ENCODE data around the gene JMJD8.

Gene JMJD8

DNA sequence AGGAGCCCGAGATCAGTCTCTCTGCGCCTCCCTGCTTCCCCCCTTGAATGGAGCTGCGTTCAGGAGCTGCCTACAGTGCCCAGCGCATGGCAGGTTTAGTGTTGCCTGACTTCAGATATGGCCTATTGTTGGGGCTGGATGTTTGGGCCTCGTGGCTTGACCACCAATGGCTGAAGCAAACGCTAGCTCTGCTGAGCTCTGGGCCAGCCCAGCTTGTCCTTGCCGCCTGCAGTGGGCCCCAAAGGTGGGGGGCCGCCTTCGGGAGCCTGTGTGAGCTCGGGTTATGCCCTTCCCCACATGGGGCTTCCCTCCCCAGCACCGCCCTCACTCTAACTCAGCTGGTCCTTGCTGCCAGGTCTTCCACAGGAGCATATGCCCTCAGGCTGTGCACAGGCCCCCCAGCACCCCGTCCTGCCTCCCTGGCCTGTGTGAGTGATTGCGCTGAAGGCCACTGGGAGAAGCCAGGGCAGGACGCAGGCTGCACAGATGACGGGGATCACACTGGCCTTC is 46.0 kb downstream of the JMJD8 start:
- no peak for DNase-seq (ENCODE audit: low read depth)

DNA sequence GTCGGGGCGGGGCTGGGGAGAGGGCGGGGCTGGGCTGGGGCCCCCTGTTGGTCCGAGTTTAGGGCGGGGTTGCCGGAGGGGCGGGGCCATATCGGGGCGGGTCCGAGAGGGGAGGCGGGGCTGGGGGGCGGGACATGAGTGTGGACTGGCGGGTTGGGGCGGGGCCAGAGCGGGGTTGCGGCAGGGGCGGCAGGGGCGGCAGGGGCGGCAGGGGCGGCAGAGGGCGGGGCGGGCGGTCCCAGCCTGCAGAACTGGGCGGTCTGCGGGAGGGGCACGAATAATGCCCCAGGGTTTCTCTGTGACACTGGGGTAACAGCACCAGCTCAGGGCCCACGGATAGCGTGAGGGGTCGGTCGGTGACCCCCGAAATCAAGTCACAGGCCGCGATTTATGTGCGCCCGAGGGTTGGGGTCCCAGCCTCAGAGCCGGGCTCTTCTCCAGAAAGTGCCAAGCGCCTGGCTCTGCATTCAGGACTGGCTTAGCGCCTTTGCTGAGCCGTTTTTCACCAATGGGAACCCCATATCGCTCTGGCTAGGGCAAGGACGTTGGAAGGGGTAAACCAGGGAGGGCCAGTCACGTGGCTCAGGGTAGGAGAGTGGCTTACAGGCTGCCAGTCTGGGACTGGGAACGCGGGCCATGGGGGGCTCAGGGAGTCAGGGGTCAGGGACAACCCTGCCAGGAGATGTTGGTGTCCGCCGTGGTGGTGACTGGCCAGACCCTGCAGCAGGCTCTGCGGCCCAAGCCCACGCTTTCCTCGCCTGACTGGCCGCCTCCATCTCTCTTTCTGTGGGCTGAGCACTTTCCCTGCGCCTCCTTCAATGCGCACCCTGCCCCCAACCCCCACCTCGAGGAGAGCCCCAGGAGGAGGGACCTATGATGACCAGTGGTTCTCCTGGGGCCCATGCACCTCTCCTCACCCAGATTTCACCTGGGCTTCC is 46.8 kb downstream of the JMJD8 start:
- DNase-seq (ENCODE audit: low read depth): peak; percentile 79

DNA sequence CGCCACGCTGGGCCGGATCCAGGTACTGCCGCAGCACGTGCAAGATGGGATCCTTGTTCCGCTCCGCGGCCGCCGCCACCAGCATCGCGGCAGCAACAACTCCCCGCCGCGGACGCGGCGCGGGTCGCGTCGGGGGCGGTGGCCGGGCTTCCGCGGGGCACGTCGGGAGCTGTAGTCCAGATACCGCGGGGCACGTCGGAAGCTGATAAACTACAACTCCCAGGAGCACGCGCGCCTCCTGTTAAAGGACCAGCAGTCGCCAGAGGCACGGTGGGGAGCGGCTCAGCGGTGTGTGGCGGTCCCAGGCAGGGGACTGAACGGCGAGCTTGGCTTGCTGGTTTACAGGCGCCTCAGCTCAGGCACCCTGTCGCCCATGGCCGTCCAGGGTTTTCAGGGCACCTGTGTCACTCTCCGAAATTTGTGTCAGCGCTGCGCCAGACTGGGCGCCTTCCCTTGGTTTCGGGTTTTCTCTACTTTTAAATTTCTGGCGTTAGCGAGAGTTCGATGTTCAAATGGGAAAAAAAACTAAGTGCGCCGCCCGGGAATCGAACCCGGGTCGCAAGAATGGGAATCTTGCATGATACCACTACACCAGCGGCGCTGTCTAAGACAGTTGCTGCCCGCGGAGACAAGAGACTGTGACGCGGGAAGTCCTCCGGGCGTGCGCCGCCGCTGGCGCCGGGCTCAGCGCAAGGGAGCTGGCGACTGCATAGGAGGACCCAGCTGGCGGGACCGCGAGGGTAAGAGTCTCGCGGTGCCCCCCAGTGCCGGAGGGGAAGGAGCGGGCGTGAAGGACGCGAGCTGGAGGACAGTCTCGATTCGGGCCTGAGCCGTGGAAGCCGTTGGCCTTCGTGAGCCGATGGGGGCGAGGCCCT is 47.7 kb downstream of the JMJD8 start, which contains the start of gene METTL26:
Gene METTL26 (minus strand): TSS at position 100 of the 875 bp plus-strand sequence. CDS start 15 bp downstream, at position 85.
- peak; percentile 89 for DNase-seq (ENCODE audit: low read depth)

DNA sequence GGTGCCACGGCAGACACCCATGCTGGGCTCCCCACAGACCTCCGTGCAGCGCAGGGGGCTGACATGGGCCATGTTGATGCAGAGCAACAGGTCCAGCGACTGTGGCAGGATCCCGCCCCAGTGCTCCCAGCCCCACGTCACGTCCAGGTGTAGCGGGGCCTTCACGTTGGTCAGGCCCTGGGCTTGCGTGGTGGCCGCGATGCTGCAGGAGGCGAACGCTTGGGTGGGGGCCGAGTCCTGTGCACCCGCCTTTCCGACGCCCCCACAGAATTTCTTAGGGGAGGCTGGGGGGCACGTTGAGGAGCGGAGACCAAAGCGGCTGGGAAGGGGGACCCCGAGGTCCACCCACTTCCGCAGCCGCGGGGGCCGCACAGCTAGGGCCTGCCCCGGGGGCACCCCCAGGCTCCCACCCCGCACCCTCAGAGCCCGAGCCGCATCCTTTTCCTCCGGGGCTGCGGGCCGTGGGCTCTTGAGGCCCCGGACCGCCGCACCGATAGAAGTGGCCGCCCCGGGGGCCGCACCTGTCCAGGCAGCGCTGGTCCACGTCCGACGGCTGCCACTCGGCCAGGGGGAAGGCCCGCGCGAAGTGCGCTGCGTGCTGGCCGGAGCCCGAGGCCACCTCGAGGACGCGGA is 48.4 kb downstream of the JMJD8 start:
- DNase-seq (ENCODE audit: low read depth): no peak

DNA sequence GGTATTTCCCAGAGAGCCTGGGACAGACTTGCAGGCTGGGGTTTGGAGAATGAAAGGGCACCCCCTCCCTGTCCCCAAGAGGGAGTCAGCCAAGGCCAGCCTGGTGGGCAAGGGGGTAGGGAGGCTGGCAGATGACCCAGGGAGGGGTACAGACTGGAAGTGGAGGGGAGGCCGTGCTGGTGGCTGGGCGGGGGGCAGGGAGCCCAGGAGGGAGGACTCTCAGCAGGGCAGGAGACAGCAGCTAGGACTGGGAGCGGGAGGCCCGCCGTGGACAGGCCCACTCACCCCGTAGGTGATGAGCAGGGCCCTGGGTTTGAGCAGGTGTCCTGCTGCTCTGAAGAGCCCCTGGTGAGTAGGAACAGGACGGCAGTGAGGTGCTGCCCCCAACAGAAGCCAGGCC is 49.1 kb downstream of the JMJD8 start:
- no peak for DNase-seq (ENCODE audit: low read depth)

DNA sequence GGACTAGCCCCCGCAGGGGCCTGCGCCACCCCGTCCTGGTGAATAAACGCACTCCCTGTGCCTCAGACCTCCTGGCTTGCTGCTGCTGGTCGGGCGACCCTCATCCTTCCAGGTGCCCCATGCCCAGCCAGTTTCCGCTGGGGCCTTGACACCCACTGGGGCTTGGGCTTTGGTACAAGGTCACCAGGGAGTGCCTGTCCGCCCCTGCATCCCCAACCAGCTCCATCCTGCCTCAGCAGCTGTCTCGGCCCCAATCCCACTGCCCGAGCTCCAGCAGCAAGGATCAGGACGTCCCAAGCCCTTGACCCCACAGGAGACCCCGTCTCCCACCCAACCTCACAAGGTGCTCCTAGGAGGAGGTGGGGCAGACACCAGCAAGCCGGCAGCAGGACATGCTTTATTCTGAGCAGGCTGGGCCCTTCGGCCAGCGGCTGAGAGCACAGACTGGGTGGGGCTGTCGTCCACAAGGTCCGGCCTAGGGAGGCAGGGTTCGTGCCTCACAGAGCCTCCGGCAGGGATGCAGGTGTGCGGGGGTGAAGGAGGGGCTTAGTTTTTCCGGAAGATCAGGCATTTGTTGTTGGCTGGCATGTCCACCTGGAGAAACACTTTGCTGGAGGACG is 50.0 kb downstream of the JMJD8 start:
- DNase-seq (ENCODE audit: low read depth): no peak

DNA sequence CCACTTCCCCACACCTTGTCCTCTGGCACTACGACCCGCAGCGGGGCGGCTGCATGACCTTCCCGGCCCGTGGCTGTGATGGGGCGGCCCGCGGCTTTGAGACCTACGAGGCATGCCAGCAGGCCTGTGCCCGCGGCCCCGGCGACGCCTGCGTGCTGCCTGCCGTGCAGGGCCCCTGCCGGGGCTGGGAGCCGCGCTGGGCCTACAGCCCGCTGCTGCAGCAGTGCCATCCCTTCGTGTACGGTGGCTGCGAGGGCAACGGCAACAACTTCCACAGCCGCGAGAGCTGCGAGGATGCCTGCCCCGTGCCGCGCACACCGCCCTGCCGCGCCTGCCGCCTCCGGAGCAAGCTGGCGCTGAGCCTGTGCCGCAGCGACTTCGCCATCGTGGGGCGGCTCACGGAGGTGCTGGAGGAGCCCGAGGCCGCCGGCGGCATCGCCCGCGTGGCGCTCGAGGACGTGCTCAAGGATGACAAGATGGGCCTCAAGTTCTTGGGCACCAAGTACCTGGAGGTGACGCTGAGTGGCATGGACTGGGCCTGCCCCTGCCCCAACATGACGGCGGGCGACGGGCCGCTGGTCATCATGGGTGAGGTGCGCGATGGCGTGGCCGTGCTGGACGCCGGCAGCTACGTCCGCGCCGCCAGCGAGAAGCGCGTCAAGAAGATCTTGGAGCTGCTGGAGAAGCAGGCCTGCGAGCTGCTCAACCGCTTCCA is 50.6 kb downstream of the JMJD8 start:
- DNase-seq (ENCODE audit: low read depth): no peak

DNA sequence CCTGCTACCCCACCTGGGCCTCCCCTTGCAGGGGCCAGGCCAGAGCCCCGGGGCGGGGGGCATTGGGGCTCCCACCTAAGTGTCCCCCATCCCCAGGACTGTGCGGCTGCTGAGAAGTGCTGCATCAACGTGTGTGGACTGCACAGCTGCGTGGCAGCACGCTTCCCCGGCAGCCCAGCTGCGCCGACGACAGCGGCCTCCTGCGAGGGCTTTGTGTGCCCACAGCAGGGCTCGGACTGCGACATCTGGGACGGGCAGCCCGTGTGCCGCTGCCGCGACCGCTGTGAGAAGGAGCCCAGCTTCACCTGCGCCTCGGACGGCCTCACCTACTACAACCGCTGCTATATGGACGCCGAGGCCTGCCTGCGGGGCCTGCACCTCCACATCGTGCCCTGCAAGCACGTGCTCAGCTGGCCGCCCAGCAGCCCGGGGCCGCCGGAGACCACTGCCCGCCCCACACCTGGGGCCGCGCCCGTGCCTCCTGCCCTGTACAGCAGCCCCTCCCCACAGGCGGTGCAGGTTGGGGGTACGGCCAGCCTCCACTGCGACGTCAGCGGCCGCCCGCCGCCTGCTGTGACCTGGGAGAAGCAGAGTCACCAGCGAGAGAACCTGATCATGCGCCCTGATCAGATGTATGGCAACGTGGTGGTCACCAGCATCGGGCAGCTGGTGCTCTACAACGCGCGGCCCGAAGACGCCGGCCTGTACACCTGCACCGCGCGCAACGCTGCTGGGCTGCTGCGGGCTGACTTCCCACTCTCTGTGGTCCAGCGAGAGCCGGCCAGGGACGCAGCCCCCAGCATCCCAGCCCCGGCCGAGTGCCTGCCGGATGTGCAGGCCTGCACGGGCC is 51.4 kb downstream of the JMJD8 start:
- no peak for DNase-seq (ENCODE audit: low read depth)

DNA sequence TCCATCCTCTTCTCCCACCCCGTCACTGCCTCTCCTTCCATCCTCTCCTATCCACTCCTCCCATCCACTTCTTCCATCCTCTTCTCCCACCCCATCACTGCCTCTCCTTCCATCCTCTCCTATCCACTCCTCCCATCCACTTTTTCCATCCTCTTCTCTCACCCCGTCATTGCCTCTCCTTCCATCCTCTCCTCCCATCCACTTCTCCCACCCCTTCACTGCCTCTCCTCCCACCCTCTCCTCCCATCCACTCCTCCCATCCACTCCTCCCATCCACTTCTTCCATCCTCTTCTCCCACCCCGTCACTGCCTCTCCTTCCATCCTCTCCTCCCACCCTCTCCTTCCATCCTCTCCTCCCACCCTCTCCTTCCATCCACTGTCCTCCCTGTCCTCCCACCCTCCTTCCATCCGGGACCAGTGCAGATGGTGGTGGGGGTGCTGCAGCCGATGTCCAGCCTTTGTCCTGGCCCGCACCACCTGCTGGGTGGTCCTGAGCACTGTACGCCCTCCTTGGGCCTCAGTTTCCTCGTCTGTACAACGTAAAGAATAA is 52.3 kb downstream of the JMJD8 start:
- DNase-seq (ENCODE audit: low read depth): no peak
